Neural crest cell (in vitro differentiated cells): Measurements from ENCODE around the gene RNF32. TPM values are rescaled to one million over a fixed set of nuclear protein-coding genes. Genes with fewer than 3 reads are reported as not detected.

Source experiments
- DNase-seq: peaks from one replicate; pipeline ENCODE4 v3.0.0; 2021; ENCODE audit warnings: low read depth, mixed read lengths, low spot score
- H3K27ac Mint-ChIP-seq: one replicate; pipeline ENCODE4 v1.8.0; 2021; ENCODE audit warnings: mild to moderate bottlenecking, mixed read lengths; ENCODE audit not compliant: unreplicated experiment
- H3K27me3 Mint-ChIP-seq: 2 replicates; pipeline ENCODE4 v1.8.0; 2021; ENCODE audit warnings: low read depth, mild to moderate bottlenecking, mixed read lengths
- H3K36me3 Mint-ChIP-seq: 2 replicates; pipeline ENCODE4 v1.8.0; 2021; ENCODE audit warnings: low read depth, mild to moderate bottlenecking, mixed read lengths
- H3K4me1 Mint-ChIP-seq: 2 replicates; pipeline ENCODE4 v1.8.0; 2021; ENCODE audit warnings: mixed read lengths
- H3K4me3 Mint-ChIP-seq: one replicate; pipeline ENCODE4 v1.8.0; 2021; ENCODE audit warnings: mild to moderate bottlenecking, mixed read lengths
- H3K9me3 Mint-ChIP-seq: 2 replicates; pipeline ENCODE4 v1.8.0; 2021; ENCODE audit warnings: mixed read lengths
- total RNA-seq: library from RNA; stranded (reverse); gene quantifications from 2 replicates; pipeline ENCODE4 v1.2.1, GENCODE V29; 2021
- TF ChIP-seq, protein P1 (sequence below): fragments of 200-600 bp; sonication (generic); conservative IDR thresholded peaks from 2 replicates; pipeline ENCODE4 v1.5.0; 2021; ENCODE audit warnings: antibody characterized with exemption, mild to moderate bottlenecking

RNF32 gene
- total RNA-seq, 1 donor from 2014 or later: 1.4 TPM

DNA sequence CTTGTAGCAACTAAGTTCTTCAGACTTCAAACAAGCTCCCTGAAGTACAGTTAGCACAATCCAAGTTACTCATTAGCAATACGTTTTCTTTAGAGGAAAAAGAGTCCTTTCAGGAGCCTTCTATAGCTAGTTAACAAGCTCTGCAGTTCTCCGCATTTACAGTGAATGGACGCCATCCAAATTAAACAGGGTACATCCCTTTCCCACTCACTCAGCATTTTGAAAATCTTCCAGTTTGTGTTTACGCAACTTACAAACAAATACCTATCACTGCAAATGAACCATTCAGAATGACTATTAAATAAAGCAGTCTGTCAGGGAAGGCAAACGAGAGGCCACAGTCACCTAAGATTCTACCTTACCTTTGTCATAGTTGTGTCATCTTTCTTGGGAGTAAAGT is 84.5 kb downstream of the RNF32 start:
- Mint-ChIP-seq H3K27ac (peak overlapping the region; percentile 7), H3K4me3 (no peak overlapping the region), H3K4me1 (peaks cover 4% of the 10 kb centered on the region), H3K36me3 (no peaks in the 10 kb centered on the region), H3K9me3 (no peaks in the 10 kb centered on the region), H3K27me3 (no peaks in the 10 kb centered on the region)
- no peak for DNase-seq
- TF ChIP-seq, protein P1, sequence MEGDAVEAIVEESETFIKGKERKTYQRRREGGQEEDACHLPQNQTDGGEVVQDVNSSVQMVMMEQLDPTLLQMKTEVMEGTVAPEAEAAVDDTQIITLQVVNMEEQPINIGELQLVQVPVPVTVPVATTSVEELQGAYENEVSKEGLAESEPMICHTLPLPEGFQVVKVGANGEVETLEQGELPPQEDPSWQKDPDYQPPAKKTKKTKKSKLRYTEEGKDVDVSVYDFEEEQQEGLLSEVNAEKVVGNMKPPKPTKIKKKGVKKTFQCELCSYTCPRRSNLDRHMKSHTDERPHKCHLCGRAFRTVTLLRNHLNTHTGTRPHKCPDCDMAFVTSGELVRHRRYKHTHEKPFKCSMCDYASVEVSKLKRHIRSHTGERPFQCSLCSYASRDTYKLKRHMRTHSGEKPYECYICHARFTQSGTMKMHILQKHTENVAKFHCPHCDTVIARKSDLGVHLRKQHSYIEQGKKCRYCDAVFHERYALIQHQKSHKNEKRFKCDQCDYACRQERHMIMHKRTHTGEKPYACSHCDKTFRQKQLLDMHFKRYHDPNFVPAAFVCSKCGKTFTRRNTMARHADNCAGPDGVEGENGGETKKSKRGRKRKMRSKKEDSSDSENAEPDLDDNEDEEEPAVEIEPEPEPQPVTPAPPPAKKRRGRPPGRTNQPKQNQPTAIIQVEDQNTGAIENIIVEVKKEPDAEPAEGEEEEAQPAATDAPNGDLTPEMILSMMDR: no peak

DNA sequence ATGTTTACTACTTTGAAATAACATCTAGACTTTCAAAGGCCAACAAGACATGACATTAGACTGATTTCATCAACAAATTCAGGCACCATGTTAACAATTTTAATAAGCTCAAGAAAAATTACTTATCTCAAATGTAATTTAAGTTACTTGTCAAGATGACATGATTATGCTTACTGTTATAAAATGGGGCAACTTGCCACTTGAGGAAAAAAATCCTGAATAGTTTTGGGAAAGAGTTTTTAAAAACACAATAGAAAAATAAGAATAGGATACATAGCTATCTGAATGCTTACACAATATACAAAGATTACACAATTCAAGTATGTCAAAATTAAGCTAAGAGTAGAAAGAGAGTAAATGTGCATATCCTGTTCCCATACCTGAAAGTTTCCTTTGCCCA is 85.4 kb downstream of the RNF32 start:
- no peaks in the 10 kb centered on the region for H3K27me3 Mint-ChIP-seq

More for the DNA sequence above, 85.4 kb downstream of the RNF32 start:
- DNase-seq: no peak
- H3K4me3 Mint-ChIP-seq: no peak overlapping the region
- no peaks in the 10 kb centered on the region for H3K9me3 Mint-ChIP-seq
- H3K4me1 Mint-ChIP-seq: peaks cover 4% of the 10 kb centered on the region
- TF ChIP-seq, protein P1: no peak
- peaks cover under 1% of the 10 kb centered on the region for H3K36me3 Mint-ChIP-seq
- H3K27ac Mint-ChIP-seq: no peak overlapping the region
